ENCODE measurements around the gene ADAM15.

Gene ADAM15

GRCh38 chr1:155076371-155076770 lies 25.3 kb downstream of the ADAM15 start:
- no peak for FAIRE-seq

- FAIRE-seq, result no peak
These were observed 26.2 kb downstream of the ADAM15 start for GRCh38 chr1:155077346-155077745.

DNA sequence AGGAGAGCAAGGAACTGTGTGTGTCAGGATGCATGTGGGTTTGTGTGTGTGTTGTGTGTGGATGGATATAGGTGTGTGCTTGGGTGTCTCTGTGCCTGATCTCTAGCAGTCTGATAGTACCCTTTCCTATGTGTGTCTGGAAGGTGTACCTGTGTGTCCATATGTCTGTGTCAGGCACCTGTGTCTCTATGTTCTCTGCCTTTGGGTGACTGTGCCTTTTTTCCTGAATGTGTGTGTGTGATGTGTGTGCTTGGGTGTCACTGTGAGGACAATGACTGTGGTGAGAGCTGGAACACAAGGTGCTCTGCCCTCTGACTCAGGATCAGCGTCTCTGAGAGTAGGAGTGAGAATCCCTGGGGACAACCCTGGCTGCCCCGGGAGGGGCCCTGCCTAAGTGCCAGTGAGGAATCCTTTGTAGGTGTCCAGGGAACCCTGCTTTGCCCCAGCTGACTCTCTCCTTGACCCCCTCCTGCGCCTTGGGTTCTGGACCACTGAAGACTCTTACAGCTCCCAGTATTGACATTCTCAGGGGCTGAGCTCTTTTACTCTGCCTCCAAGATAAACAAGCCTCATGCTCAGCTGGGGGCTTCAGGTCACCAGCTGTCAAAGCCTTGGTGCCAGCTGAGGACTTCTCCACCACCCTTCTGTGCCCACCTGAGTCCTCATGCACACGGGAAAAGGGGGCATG lies 26.8 kb downstream of the ADAM15 start:
- FAIRE-seq, result no peak

DNA sequence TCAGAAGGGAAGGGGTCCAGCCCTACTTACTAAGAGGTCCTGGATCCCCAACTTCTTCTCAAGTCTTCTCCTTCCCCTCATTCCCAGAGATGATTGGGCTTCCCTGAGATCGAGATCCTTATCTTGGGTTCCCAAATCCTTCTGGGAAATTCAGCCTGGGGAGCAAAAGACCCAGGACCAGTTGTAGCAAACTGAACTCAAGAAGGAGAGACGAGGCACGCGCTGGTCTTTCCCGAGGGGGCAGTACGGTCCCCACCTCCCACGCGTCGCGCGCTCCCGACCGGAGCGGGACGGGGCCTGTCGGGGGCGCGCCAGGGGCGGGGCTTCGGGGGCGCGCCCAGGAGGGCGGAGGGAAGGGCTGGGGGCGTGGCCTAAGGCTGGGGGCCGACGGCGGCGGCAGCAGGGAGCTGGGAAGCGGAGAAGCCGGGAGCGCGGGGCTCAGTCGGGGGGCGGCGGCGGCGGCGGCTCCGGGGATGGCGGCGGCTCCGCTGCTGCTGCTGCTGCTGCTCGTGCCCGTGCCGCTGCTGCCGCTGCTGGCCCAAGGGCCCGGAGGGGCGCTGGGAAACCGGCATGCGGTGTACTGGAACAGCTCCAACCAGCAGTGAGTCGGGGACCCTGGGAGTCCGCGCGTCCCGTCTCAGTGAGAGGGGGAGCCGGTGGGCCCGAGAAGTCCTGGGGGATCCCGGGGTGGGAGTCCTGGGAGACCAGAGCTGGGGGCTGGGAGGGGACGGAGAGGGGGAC lies 27.5 kb downstream of the ADAM15 start, which contains the start of gene EFNA3:
TSS of gene EFNA3 (plus strand) at position 369 of the 741 bp plus-strand sequence. CDS start at position 474, 105 bp downstream.
- FAIRE-seq, result no peak

DNA sequence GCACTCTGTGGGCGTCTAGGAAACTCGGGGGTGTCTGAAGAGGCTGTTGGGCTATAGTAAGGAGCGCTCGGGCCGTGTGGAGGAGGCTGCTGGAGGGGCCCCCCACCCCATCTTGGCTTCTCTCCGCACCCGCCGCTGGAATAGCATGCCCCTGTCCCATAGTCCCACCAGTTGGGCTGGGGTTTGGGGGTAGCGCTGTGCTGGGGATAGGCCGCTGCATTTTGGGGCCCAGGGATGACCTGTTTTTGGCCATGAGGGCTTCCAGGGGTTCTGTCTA lies 28.0 kb downstream of the ADAM15 start:
- FAIRE-seq, result no peak

DNA sequence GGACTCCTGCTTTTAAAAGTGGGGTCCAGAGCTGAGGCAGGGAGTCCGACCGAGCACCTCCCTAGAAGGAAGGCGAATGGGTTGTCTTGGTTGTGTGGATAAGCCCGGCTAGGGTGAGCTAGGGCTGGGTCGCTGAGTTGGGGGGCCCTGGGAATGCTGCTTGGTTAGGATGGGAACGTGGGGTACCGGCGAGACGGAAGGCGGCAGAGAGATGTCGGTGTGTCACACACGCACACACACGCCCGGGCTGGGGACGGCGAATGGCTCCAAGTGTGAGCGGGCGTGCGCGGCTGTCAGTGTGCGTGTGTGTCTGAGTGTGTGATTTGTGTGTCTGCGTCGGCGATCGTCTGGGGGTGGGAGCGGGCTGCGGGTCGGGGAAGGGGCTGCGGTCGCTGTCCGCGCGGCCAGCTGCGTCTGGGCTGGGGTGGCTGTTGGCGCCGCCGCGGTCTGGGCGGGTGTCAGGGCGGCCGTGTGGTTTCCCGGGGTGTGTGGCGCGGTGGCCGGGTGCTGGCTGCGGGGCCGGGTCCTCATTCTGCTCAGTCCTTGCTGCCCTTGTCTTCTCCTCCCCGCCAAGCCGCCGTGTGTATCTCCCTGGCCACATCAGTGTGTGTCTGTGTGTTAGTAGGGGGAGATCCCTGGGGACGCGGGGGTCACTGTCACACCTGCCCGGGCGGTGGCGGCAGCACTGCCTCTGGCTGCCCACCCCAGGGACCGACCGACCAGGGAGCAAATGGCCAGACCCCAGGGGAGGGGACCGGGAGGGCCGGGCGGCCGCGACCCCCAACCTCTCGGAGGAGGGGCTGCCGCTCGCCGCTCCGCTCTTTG lies 28.6 kb downstream of the ADAM15 start:
- FAIRE-seq, result no peak

GRCh38 chr1:155080312-155081228 lies 29.5 kb downstream of the ADAM15 start:
- no peak for FAIRE-seq

DNA sequence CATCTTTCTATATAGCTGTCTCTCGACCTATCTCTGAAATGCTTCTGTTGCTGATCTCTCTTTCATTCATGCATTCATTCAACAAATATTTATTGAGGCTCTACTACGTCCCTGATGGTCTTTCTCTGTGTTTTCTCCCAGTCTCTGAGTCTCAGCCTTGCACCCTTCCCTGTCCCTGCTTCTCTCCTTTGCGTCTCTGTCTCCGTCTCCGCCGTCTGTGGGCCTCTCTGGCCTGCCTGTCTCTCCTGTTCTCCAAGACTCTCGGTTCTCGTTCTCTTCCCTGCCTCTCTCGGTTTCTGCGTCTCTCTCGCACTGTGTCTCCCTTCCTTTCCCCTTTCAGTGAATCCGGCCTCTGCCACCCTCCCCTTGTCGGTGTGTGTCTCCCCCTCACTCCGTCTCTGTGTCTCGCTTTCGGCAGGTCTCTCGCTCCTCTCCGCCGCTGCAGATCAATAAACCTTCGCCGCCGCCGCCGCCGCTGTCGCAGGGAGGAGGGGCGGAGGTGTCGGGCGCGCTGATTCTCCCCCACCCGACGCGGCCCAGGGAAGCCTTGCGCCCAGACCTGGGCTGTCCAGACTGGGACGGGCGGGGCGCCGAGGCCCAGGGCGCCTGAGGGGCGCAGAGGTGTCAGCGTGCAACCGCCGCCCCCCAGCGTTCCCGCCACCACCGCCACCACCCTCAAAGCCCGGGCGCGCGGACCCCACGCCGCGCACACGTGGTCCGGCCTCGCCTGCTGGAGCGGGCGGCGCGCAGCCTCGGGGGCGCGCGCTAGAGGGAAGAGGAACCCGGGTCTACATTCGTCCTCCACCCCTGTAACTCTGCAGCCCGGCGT lies 30.6 kb downstream of the ADAM15 start:
- FAIRE-seq, result no peak

DNA sequence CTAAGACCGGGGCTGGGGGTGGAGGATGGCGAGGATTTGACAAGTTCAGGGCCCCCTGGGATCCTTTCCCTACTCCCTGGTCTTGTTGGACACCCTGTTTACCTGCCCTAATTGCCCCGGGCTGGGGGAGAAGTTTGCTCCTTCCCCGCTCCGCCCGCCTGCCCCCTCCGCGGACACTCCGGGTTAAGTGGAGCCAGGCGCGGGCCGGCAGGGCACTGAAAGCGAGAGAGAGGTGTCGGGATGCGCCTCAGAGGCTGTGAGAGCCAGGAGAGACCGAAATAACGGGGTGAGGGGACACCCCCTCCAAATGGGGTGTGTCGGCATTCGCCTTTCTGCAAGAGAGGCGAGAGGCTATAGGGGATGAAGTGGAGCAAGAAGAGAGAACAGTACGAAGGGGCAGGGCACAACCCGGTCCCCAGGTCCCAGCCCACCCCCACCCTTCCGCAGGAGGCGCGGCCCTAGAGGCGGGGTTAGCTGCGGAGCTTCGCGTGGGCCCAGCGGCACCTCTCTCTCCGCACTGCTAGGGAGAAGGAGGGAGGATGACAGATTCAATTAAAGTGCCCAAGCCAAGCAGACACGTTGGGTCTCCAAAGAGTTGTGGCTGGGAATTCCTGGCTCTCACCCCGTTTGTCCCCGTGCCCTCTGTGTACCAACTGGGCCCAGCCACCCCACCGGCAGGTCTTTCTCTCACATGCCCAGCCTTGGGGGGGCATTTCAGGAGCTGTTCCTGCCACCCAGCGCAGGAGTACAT lies 31.4 kb downstream of the ADAM15 start:
- no peak for FAIRE-seq

DNA sequence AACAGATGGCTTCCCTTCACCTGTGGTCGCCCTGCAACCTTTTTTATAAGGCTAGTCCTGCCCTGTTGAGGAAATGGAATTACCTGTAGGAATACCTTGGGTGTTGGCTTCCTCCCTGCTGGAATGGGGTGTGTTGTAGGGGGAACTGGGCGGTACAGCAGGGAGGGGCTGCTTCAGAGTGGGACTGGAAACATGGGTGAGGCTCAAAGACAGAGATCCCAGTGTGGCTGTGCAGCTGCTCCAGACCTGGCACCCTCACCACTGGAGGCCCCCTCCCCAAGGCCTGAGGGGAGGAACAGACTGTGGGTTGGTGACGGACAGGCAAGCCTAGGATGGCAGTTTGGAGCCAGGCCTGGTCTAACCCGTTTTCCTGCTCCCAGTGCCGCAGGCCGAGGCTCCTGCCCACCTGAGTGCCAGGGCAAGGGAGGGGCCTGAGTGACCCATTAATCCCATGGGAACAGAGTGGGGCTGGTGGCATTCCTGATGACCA lies 32.0 kb downstream of the ADAM15 start:
- no peak for FAIRE-seq

- no peak for FAIRE-seq
These were observed 33.0 kb downstream of the ADAM15 start for GRCh38 chr1:155083865-155084721.

GRCh38 chr1:155084722-155085503 lies 33.8 kb downstream of the ADAM15 start:
- FAIRE-seq, result peak; percentile 98

- FAIRE-seq, result no peak
These were observed 34.5 kb downstream of the ADAM15 start for GRCh38 chr1:155085504-155086127.

DNA sequence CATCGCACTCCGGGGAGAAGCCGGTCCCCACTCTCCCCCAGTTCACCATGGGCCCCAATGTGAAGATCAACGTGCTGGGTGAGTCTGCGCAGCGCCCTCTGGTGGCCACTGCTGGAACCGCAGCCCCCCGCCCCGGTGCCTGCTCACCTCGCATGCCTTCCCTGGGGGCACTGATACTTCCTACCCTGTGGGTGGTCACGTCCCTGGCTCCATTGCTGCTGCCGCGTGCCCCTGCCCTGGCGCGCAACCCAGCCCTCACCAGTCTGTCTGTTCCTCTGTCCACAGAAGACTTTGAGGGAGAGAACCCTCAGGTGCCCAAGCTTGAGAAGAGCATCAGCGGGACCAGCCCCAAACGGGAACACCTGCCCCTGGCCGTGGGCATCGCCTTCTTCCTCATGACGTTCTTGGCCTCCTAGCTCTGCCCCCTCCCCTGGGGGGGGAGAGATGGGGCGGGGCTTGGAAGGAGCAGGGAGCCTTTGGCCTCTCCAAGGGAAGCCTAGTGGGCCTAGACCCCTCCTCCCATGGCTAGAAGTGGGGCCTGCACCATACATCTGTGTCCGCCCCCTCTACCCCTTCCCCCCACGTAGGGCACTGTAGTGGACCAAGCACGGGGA lies 35.1 kb downstream of the ADAM15 start:
- FAIRE-seq, result no peak

- FAIRE-seq, result no peak
These were observed 35.9 kb downstream of the ADAM15 start for GRCh38 chr1:155086856-155087535.

- peak; percentile 11 for FAIRE-seq
These were observed 40.2 kb downstream of the ADAM15 start for GRCh38 chr1:155091071-155092051.
